ENCODE data around the gene MYBBP1A. TPM values are rescaled to one million over a fixed set of nuclear protein-coding genes. Genes with fewer than 3 reads are reported as not detected.
"Not testable (repeated sequence)": the region's sequence is repeated elsewhere in the genome, so short reads cannot be mapped to it uniquely, and the experiment has no call there.

Gene MYBBP1A
- total RNA-seq, 2 experiments from 2014 or later: 97.7 to 144 TPM

- Mint-ChIP-seq H3K4me3 (no peak overlapping the region), H3K27ac (no peak overlapping the region), H3K4me1 (peaks cover 5% of the 10 kb centered on the region), H3K36me3 (ENCODE audit: low read depth) (no peaks in the 10 kb centered on the region), H3K27me3 (peaks cover 27% of the 10 kb centered on the region), H3K9me3 (ENCODE audit: low read depth) (no peaks in the 10 kb centered on the region)
- POLR2A ChIA-PET: interaction anchor here (0.6 kb wide), 1 partner anchor 14 kb away, joined by 5 read pairs; no protein-coding TSS in a partner anchor
- DNase-seq (no peak), ATAC-seq (no peak)
- intact Hi-C loops (cut with DNase I, micrococcal nuclease): no loop called here
- CTCF ChIA-PET: interaction anchor here (0.7 to 2.1 kb wide), 3 partner anchors 11 to 316 kb away, joined by 3 to 6 read pairs (median 4); no protein-coding TSS in a partner anchor
Measured at GRCh38 chr17:4580291-4580690, 25.1 kb upstream of the MYBBP1A start.

DNA sequence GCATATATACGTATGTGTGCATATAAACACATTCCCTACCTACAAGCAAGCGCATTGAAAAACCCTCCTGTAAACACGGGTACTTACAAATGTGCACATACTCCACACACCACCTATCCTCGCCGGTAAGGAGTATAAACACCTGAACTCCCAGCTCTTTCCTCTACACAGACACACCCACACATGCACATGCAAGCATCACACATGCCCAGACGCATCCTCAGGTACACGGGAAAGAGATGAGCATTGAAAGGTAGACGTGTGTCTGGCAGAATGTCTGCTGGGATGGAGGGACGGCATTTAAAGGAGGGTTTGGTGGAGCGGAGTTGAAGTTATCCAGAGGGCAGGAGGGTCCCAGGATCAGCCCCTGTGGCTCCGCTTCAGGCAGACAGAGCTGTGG is 24.5 kb upstream of the MYBBP1A start:
- Mint-ChIP-seq H3K4me3 (no peak overlapping the region), H3K4me1 (peaks cover 5% of the 10 kb centered on the region), H3K27me3 (peaks cover 23% of the 10 kb centered on the region), H3K9me3 (ENCODE audit: low read depth) (no peaks in the 10 kb centered on the region), H3K27ac (no peak overlapping the region), H3K36me3 (ENCODE audit: low read depth) (no peaks in the 10 kb centered on the region)
- ATAC-seq (no peak), DNase-seq (no peak)
- intact Hi-C loops (cut with DNase I, micrococcal nuclease): no loop called here
- CTCF ChIA-PET: interaction anchor here (0.7 to 2.1 kb wide), 3 partner anchors 10 to 13 kb away, joined by 3 to 6 read pairs (median 4); no protein-coding TSS in a partner anchor
- POLR2A ChIA-PET: no interaction called here

- H3K4me1 Mint-ChIP-seq; H3K4me3 Mint-ChIP-seq; ATAC-seq; DNase-seq; intact Hi-C loops (cut with DNase I, micrococcal nuclease); H3K27ac Mint-ChIP-seq; POLR2A ChIA-PET; CTCF ChIA-PET; H3K36me3 Mint-ChIP-seq (ENCODE audit: low read depth); H3K9me3 Mint-ChIP-seq (ENCODE audit: low read depth): not testable (repeated sequence)
- peaks cover 17% of the 10 kb centered on the region for H3K27me3 Mint-ChIP-seq
Measured at GRCh38 chr17:4578349-4578748, 23.2 kb upstream of the MYBBP1A start.

DNA sequence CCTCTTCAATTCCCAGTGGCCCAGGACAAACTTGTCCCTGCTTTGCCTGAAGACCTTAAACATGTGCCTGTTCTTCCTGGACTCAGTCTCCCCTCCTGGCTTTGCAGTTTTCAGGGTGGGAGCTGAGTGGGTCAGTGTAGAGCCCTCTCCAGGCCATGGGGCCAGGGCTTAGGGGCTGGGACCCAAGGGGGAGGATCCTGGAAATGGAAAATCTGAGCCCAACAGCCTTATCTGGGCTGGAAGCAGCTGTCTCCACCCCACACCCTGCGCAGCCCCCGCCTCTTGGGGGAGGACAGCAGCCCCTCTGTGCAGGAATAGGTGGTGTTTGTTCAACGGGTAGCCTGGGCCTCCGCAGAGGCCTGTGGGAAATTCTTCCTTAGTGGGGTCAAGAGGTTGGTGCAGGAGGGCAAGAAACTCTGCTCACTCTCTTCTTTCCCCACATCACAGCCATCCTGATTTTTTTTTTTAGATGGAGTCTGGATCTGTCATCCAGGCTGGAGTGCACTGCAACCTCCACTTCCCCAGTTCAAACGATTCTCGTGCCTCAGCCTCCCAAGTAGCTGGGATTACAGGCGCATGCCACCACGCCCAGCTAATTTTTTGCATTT is 22.3 kb upstream of the MYBBP1A start:
- intact Hi-C loops (cut with DNase I, micrococcal nuclease): no loop called here
- CTCF ChIA-PET: interaction anchor here (1.2 kb wide), 1 partner anchor 10 kb away, joined by 3 read pairs; no protein-coding TSS in a partner anchor
- POLR2A ChIA-PET: no interaction called here

DNA sequence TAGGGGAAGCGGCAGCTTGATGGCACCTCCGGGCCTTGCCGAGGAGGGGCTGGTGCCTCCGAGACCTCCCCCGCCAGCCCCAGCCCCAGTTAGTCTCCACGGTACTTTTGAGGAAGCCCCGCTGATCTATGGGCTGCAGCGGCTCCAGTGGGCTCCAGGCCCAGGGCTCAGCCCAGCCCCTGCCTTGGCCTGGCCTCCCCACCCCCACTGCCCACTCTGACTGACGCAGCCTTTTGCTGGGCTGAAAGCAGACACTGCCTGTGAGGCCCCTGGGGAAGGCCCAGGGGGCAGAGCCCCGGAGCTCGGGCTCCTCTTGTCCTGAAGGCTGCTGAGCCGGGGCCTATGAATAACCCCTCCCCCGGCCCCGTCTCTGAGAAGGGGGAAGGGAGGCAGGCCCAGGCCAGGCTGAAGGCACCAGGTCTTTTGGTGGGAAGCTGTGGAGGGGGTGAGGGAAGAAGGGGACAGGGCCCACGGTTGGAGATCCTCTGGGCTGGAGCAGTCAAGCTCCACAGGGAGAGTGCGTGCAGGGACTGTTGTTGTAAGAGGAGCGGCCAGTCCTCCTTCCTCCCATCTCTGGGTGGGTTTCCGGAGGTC is 21.6 kb upstream of the MYBBP1A start:
- CTCF ChIA-PET: interaction anchor here (1.2 kb wide), 1 partner anchor 10 kb away, joined by 3 read pairs; no protein-coding TSS in a partner anchor

More for the DNA sequence above, 22.3 kb upstream of the MYBBP1A start:
- Mint-ChIP-seq H3K4me1 (peaks cover 18% of the 10 kb centered on the region), H3K27ac (no peak overlapping the region), H3K27me3 (peaks cover 9% of the 10 kb centered on the region), H3K4me3 (no peak overlapping the region), H3K36me3 (ENCODE audit: low read depth) (no peaks in the 10 kb centered on the region), H3K9me3 (ENCODE audit: low read depth) (peaks cover 2% of the 10 kb centered on the region)
- ATAC-seq (no peak), DNase-seq (no peak)

DNA sequence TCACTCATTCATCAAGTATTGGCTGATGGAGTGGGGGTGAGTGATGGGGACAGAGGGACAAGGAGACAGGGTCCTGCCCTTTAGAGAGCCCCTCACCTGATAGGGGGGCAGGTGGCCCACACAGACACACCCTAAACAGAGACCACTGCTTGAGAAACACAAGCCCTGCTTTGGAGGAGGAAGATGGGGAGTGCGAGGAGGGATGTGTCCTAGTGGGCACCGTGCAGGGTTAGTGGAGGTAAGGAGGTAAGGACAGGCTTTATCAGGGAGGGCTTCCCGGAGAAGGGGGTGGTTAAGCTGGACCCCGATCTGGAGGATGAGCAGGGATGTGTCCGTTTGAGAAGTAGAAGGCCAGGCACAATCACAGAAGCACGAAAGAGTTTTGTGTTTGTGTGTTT is 21.0 kb upstream of the MYBBP1A start:
- peaks cover 18% of the 10 kb centered on the region for H3K4me1 Mint-ChIP-seq
- ATAC-seq: no peak

More for the DNA sequence above, 21.6 kb upstream of the MYBBP1A start:
- no peak for DNase-seq
- ATAC-seq: no peak
- Mint-ChIP-seq H3K27me3 (peaks cover 7% of the 10 kb centered on the region), H3K27ac (no peak overlapping the region), H3K9me3 (ENCODE audit: low read depth) (peaks cover 2% of the 10 kb centered on the region), H3K36me3 (ENCODE audit: low read depth) (no peaks in the 10 kb centered on the region), H3K4me3 (no peak overlapping the region), H3K4me1 (peaks cover 18% of the 10 kb centered on the region)
- intact Hi-C loops (cut with DNase I, micrococcal nuclease): no loop called here
- POLR2A ChIA-PET: no interaction called here

GRCh38 chr17:4574448-4575045 is 19.4 kb upstream of the MYBBP1A start:
- no peak for ATAC-seq

More for the DNA sequence above, 21.0 kb upstream of the MYBBP1A start:
- intact Hi-C loops (cut with DNase I, micrococcal nuclease): no loop called here
- peaks cover 2% of the 10 kb centered on the region for H3K9me3 Mint-ChIP-seq (ENCODE audit: low read depth)
- no peaks in the 10 kb centered on the region for H3K36me3 Mint-ChIP-seq (ENCODE audit: low read depth)
- ChIA-PET CTCF (no interaction called here), POLR2A (no interaction called here)
- H3K4me3 Mint-ChIP-seq: no peak overlapping the region
- no peak for DNase-seq
- H3K27me3 Mint-ChIP-seq: peaks cover 8% of the 10 kb centered on the region
- no peak overlapping the region for H3K27ac Mint-ChIP-seq

GRCh38 chr17:4573669-4574068 is 18.5 kb upstream of the MYBBP1A start:
- ATAC-seq: peak; percentile 100
- Mint-ChIP-seq H3K9me3 (ENCODE audit: low read depth) (peaks cover 2% of the 10 kb centered on the region), H3K36me3 (ENCODE audit: low read depth) (no peaks in the 10 kb centered on the region), H3K27ac (peak overlapping the region; percentile 11), H3K4me3 (peak overlapping the region; percentile 22), H3K4me1 (peaks cover 18% of the 10 kb centered on the region), H3K27me3 (peaks cover 6% of the 10 kb centered on the region)
- ChIA-PET CTCF (interaction anchor here (0.7 to 1.7 kb wide), 6 partner anchors 8 to 153 kb away, joined by 3 to 12 read pairs (median 4); no protein-coding TSS in a partner anchor), POLR2A (interaction anchor here (0.6 to 1.2 kb wide), 3 partner anchors 10 to 89 kb away, joined by 4 to 7 read pairs (median 6); partner anchors contain the start of gene MYBBP1A)
- intact Hi-C loops (cut with DNase I, micrococcal nuclease): loop anchor here in 1 of 2 experiments (1.0 kb wide), 2 partner anchors 10 to 85 kb away; no protein-coding TSS in a partner anchor
- DNase-seq: peak; percentile 88

More at GRCh38 chr17:4574448-4575045, 19.4 kb upstream of the MYBBP1A start:
- peaks cover 6% of the 10 kb centered on the region for H3K27me3 Mint-ChIP-seq
- no peak overlapping the region for H3K4me3 Mint-ChIP-seq
- H3K27ac Mint-ChIP-seq: no peak overlapping the region
- DNase-seq: no peak
- CTCF ChIA-PET: interaction anchor here (0.9 to 1.7 kb wide), 4 partner anchors 9 to 48 kb away, joined by 3 to 12 read pairs (median 4); no protein-coding TSS in a partner anchor
- peaks cover 18% of the 10 kb centered on the region for H3K4me1 Mint-ChIP-seq
- intact Hi-C loops (cut with DNase I, micrococcal nuclease): no loop called here
- POLR2A ChIA-PET: interaction anchor here (1.2 kb wide), 1 partner anchor 11 kb away, joined by 7 read pairs; no protein-coding TSS in a partner anchor
- H3K9me3 Mint-ChIP-seq (ENCODE audit: low read depth): peaks cover 2% of the 10 kb centered on the region
- H3K36me3 Mint-ChIP-seq (ENCODE audit: low read depth): no peaks in the 10 kb centered on the region

DNA sequence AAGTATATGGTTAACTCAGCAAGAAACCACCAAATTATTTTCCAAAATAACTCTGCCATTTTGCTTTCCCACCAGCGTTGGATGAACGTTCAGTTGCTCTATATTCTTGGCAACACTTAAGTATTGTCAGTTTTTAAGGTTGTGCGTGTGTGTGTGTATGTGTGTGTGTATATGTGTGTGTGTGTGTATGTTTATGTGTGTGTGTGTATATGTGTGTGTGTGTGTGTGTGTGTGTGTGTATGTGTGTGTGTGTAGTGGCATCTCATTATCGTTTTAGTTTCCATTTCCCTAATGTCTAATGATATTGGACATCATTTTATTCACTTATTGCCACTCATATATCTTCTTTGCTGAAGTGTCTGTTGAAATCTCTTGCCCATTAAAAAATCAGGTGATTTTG is 17.9 kb upstream of the MYBBP1A start:
- intact Hi-C loops (cut with DNase I, micrococcal nuclease): loop anchor here in 1 of 2 experiments (1.0 kb wide), 2 partner anchors 10 to 85 kb away; no protein-coding TSS in a partner anchor
- no peak for DNase-seq
- CTCF ChIA-PET: interaction anchor here (1.0 to 1.7 kb wide), 4 partner anchors 8 to 52 kb away, joined by 3 to 12 read pairs (median 4); no protein-coding TSS in a partner anchor
- Mint-ChIP-seq H3K27me3 (peaks cover 6% of the 10 kb centered on the region), H3K4me3 (peak overlapping the region; percentile 22), H3K9me3 (ENCODE audit: low read depth) (peaks cover 2% of the 10 kb centered on the region), H3K4me1 (peaks cover 18% of the 10 kb centered on the region), H3K27ac (peak overlapping the region; percentile 48), H3K36me3 (ENCODE audit: low read depth) (no peaks in the 10 kb centered on the region)
- ATAC-seq: peak; percentile 6
- POLR2A ChIA-PET: interaction anchor here (0.6 to 1.2 kb wide), 3 partner anchors 10 to 88 kb away, joined by 4 to 7 read pairs (median 6); partner anchors contain the start of gene MYBBP1A

DNA sequence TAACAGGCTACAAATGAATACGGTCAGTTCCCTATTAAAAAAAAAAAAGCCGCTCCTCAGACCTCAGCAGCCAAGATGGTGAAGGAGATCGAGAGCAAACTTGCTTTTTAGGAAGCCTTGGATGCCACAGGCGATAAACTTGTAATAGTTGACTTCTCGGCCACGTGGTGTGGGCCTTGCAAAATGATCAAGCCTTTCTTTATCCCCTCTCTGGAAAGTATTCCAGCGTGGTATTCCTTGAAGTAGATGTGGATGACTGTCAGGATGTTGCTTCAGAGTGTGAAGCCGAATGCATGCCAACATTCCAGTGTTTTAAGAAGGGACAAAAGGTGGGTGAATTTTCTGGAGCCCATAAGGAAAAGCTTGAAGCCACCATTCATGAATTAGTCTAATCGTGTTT is 16.9 kb upstream of the MYBBP1A start:
- ChIA-PET POLR2A (no interaction called here), CTCF (interaction anchor here (1.1 kb wide), 2 partner anchors 15 to 103 kb away, joined by 3 to 4 read pairs; no protein-coding TSS in a partner anchor)
- no peaks in the 10 kb centered on the region for H3K36me3 Mint-ChIP-seq (ENCODE audit: low read depth)
- DNase-seq: no peak
- ATAC-seq: no peak
- peaks cover 18% of the 10 kb centered on the region for H3K4me1 Mint-ChIP-seq
- intact Hi-C loops (cut with DNase I, micrococcal nuclease): no loop called here
- no peak overlapping the region for H3K27ac Mint-ChIP-seq
- no peak overlapping the region for H3K4me3 Mint-ChIP-seq
- H3K27me3 Mint-ChIP-seq: peaks cover 6% of the 10 kb centered on the region
- H3K9me3 Mint-ChIP-seq (ENCODE audit: low read depth): peaks cover 2% of the 10 kb centered on the region

- H3K27me3 Mint-ChIP-seq: peaks cover 6% of the 10 kb centered on the region
- DNase-seq (no peak), ATAC-seq (no peak)
- no peak overlapping the region for H3K4me3 Mint-ChIP-seq
- intact Hi-C loops (cut with DNase I, micrococcal nuclease): loop anchor here in 1 of 2 experiments (5.0 to 10.0 kb wide), 4 partner anchors 128 to 333 kb away; partner anchors contain the start of genes C17orf114, CHRNE and PLD2
- CTCF ChIA-PET: interaction anchor here (0.6 to 1.5 kb wide), 5 partner anchors 10 to 331 kb away, joined by 3 to 4 read pairs (median 4); no protein-coding TSS in a partner anchor
- peaks cover 2% of the 10 kb centered on the region for H3K9me3 Mint-ChIP-seq (ENCODE audit: low read depth)
- no peaks in the 10 kb centered on the region for H3K36me3 Mint-ChIP-seq (ENCODE audit: low read depth)
- peaks cover 29% of the 10 kb centered on the region for H3K4me1 Mint-ChIP-seq
- H3K27ac Mint-ChIP-seq: no peak overlapping the region
- POLR2A ChIA-PET: no interaction called here
Measured at GRCh38 chr17:4569591-4569990, 14.4 kb upstream of the MYBBP1A start.

All from activated CD4-positive, alpha-beta T cell treated with anti-CD3 and anti-CD28 coated beads for 36 hours (primary cell).